Pancreas (tissue), 10 donors: ENCODE results near the gene CHRD. TPM values are rescaled to one million over a fixed set of nuclear protein-coding genes. Genes with fewer than 3 reads are reported as not detected.

ENCODE experiments used
- ATAC-seq, 4 donors: fragments of 200-7000 bp; cut with Tn5 transposase; one replicate each; pipeline versions ENCODE4 v1.8.0 to v1.9.1; 2020; ENCODE audit warnings: mild to moderate bottlenecking in 4 of 4, moderate library complexity in 4 of 4
- DNase-seq, 6 donors: peaks; one replicate each; pipeline ENCODE4 v3.0.0-alpha.2; 2020
- FAIRE-seq: peaks from 2 replicates; lab custom pipeline; 2012; peaks lifted over from hg19 to GRCh38; lab: Jason Lieb, UNC
- H3K27ac ChIP-seq, 4 donors: fragments of 200-600 bp; sonication (generic); 1 replicate in 3 of 4; 2 replicates in 1 of 4; pipeline versions ENCODE4 v1.5.0 to v1.8.0; 2020
- H3K27me3 ChIP-seq, 4 donors: fragments of 200-600 bp; one replicate each; pipeline ENCODE4 v1.8.0; 2021
- H3K36me3 ChIP-seq, 3 donors: fragments of 200-600 bp; sonication (generic) in 1 of 3; one replicate each; pipeline versions ENCODE4 v1.5.0 to v1.8.0; 2020 to 2021
- H3K4me1 ChIP-seq, 3 donors: fragments of 200-600 bp; one replicate each; pipeline ENCODE4 v1.8.0; 2021
- H3K4me3 ChIP-seq, 4 donors: fragments of 200-600 bp; sonication (generic) in 2 of 4; one replicate each; pipeline versions ENCODE4 v1.5.0 to v1.8.0; 2020 to 2021
- H3K9me3 ChIP-seq, 4 donors: fragments of 200-600 bp; one replicate each; pipeline ENCODE4 v1.8.0; 2021
- CTCF ChIP-seq, 4 donors: fragments of 200-600 bp; sonication (generic) in 3 of 4; IDR thresholded peaks; one replicate each; pipeline versions ENCODE4 v1.5.0 to v1.8.0; 2021; ENCODE audit warnings: antibody characterized with exemption in 4 of 4
- WGBS, 2 donors: extraction: QIAGEN DNeasy Blood & Tissue Kit; methylation state at CpG; one replicate each; pipeline ENCODE4 v1.1.7; 2013; 5-methylcytosine and 5-hydroxymethylcytosine counted together
- intact Hi-C, 3 donors: fragments of 100-400 bp; cut with DNase I; formaldehyde crosslinking; loops; one replicate each; pipeline versions ENCODE4 v1.11.1 to v1.14.2; 2022
- polyA plus RNA-seq, 2 donors: library from polyadenylated mRNA; stranded (reverse); fragments of 200-250 nt; gene quantifications; one replicate each; pipeline ENCODE4 v1.2.3, GENCODE V29; 2013
- total RNA-seq, 6 donors: library from RNA; stranded (reverse); fragmentation: NEBNext Ultra II Directional in 4 of 6; extraction: Animal tissue kit (Norgen Biotek cat#: 25700) in 4 of 6; gene quantifications; one replicate each; pipeline versions ENCODE4 v1.2.1 to v1.2.4, GENCODE V29; 2021 to 2023
- donor health status: healthy with polysubstance abuse.
- donor health status: DM: no; HTN: no; CAD: no; lungs with moderate emphysema.
- donor health status: DM: no; HTN: no; CAD: no.
- donor health status: control.
- donor health status: control.
- donor health status: Bipolar disorder and iron deficiency.
- donor health status: DM: yes; HTN: yes; CAD: no.
- donor health status: DM: no; HTN: no; CAD: no.
- donor health status: DM: no; HTN: no; CAD: no.
- donor health status: DM: yes; HTN: yes; CAD: no.

CHRD gene
- total and polyA plus RNA-seq, 8 donors = 11.0 to 96.7 (median 19.8) TPM

GRCh38 chr3:184353546-184353941, 26.3 kb upstream of the CHRD start:
- Histone ChIP-seq H3K36me3 (no peaks in the 10 kb centered on the region), H3K27ac (no peak overlapping the region), H3K27me3 (no peaks in the 10 kb centered on the region), H3K4me1 (peaks cover 0 to 16% (median 5%) of the 10 kb centered on the region in 3 donors), H3K4me3 (no peak overlapping the region), H3K9me3 (no peaks in the 10 kb centered on the region)
- no peak for TF ChIP-seq CTCF (IDR thresholded peaks at IDR 0.05)
- intact Hi-C loops = no loop called here
- WGBS, 2 donors = 88% methylated on average over 11 of the region's 11 CpGs
- no peak for ATAC-seq
- FAIRE-seq = no peak
- peak in 1 of 6 donors; percentile 68 for DNase-seq

- TF ChIP-seq CTCF (IDR thresholded peaks at IDR 0.05) = peak; percentile 51 to 57 (median 56)
- Histone ChIP-seq H3K4me3 (no peak overlapping the region), H3K4me1 (peaks cover 0 to 16% (median 5%) of the 10 kb centered on the region in 3 donors), H3K27me3 (no peaks in the 10 kb centered on the region), H3K27ac (no peak overlapping the region), H3K9me3 (no peaks in the 10 kb centered on the region), H3K36me3 (no peaks in the 10 kb centered on the region)
- FAIRE-seq = no peak
- intact Hi-C loops = no loop called here
- 41 to 49% methylated on average over 18 of the region's 18 CpGs for WGBS, 2 donors
- peak in 3 of 6 donors; percentile 56 to 81 (median 80) for DNase-seq
- ATAC-seq = peak; percentile 15 to 60 (median 49)
Measured at GRCh38 chr3:184354121-184354728, 25.6 kb upstream of the CHRD start.

- 76 to 78% methylated on average over 8 of the region's 8 CpGs for WGBS, 2 donors
- intact Hi-C loops = no loop called here
- no peak for TF ChIP-seq CTCF (IDR thresholded peaks at IDR 0.05)
- Histone ChIP-seq H3K27ac (no peak overlapping the region), H3K9me3 (no peaks in the 10 kb centered on the region), H3K4me3 (no peak overlapping the region), H3K36me3 (no peaks in the 10 kb centered on the region), H3K4me1 (peaks cover 0 to 16% (median 5%) of the 10 kb centered on the region in 3 donors), H3K27me3 (no peaks in the 10 kb centered on the region)
- FAIRE-seq (no peak), DNase-seq (peak in 1 of 6 donors; percentile 50), ATAC-seq (no peak)
Measured at GRCh38 chr3:184354754-184355153, 25.1 kb upstream of the CHRD start.

GRCh38 chr3:184355261-184356040, 24.4 kb upstream of the CHRD start:
- H3K36me3 ChIP-seq = no peaks in the 10 kb centered on the region
- DNase-seq (peak in 1 of 6 donors; percentile 40), FAIRE-seq (no peak), ATAC-seq (no peak)
- intact Hi-C loops = no loop called here
- no peak for TF ChIP-seq CTCF (IDR thresholded peaks at IDR 0.05)
- no peak overlapping the region for H3K27ac ChIP-seq
- 77 to 82% methylated on average over 18 of the region's 18 CpGs for WGBS, 2 donors
- no peaks in the 10 kb centered on the region for H3K9me3 ChIP-seq
- no peaks in the 10 kb centered on the region for H3K27me3 ChIP-seq
- peaks cover 0 to 13% (median 5%) of the 10 kb centered on the region in 3 donors for H3K4me1 ChIP-seq
- no peak overlapping the region for H3K4me3 ChIP-seq
